ENCODE measurements around the gene CLSTN2.

CLSTN2 gene

GRCh38 chr3:140234256-140234655 is 299.3 kb downstream of the CLSTN2 start:
- no peaks in the 10 kb centered on the region for H4K20me1 ChIP-seq (ENCODE audit: control insufficient read depth, insufficient read depth, low read depth, low read length)
- no peaks in the 10 kb centered on the region for H3K9me2 ChIP-seq (replicated peaks; ENCODE audit: control insufficient read depth, low read length)
- no peaks in the 10 kb centered on the region for H3K9me3 ChIP-seq (ENCODE audit: control insufficient read depth, insufficient read depth, low read length)
- no peaks in the 10 kb centered on the region for H3K4me1 ChIP-seq (ENCODE audit: control insufficient read depth, low read length)
- no peaks in the 10 kb centered on the region for H3K79me2 ChIP-seq (ENCODE audit: control insufficient read depth, low read length)
- no peaks in the 10 kb centered on the region for H3F3A ChIP-seq (ENCODE audit: control insufficient read depth, insufficient read depth)
- H3K4me3 ChIP-seq (ENCODE audit: low read length), result no peak overlapping the region
- H3K36me3 ChIP-seq (ENCODE audit: control insufficient read depth, low read length), result no peaks in the 10 kb centered on the region
- no peaks in the 10 kb centered on the region for H3K27me3 ChIP-seq (ENCODE audit: control insufficient read depth, low read length)
- no peak overlapping the region for H3K27ac ChIP-seq (ENCODE audit: low read depth, low read length)
- TF ChIP-seq EZH2phosphoT487 (IDR thresholded peaks at IDR 0.05; ENCODE audit: borderline replicate concordance, low read length) (no peak), CTCF (IDR thresholded peaks at IDR 0.05; ENCODE audit: low read depth, low read length, poor library complexity, severe bottlenecking) (no peak)
- H3K4me2 ChIP-seq (ENCODE audit: low read length), result no peak overlapping the region

GRCh38 chr3:140236836-140237501 is 302.0 kb downstream of the CLSTN2 start:
- H3K79me2 ChIP-seq (ENCODE audit: control insufficient read depth, low read length), result no peaks in the 10 kb centered on the region
- H3K9me2 ChIP-seq (replicated peaks; ENCODE audit: control insufficient read depth, low read length), result no peaks in the 10 kb centered on the region
- no peaks in the 10 kb centered on the region for H3F3A ChIP-seq (ENCODE audit: control insufficient read depth, insufficient read depth)
- no peak overlapping the region for H3K4me3 ChIP-seq (ENCODE audit: low read length)
- H4K20me1 ChIP-seq (ENCODE audit: control insufficient read depth, insufficient read depth, low read depth, low read length), result no peaks in the 10 kb centered on the region
- TF ChIP-seq EZH2phosphoT487 (IDR thresholded peaks at IDR 0.05; ENCODE audit: borderline replicate concordance, low read length) (no peak), CTCF (IDR thresholded peaks at IDR 0.05; ENCODE audit: low read depth, low read length, poor library complexity, severe bottlenecking) (no peak)
- no peaks in the 10 kb centered on the region for H3K4me1 ChIP-seq (ENCODE audit: control insufficient read depth, low read length)
- no peak overlapping the region for H3K4me2 ChIP-seq (ENCODE audit: low read length)
- H3K9me3 ChIP-seq (ENCODE audit: control insufficient read depth, insufficient read depth, low read length), result no peaks in the 10 kb centered on the region
- H3K27me3 ChIP-seq (ENCODE audit: control insufficient read depth, low read length), result no peaks in the 10 kb centered on the region
- H3K36me3 ChIP-seq (ENCODE audit: control insufficient read depth, low read length), result no peaks in the 10 kb centered on the region
- no peak overlapping the region for H3K27ac ChIP-seq (ENCODE audit: low read depth, low read length)

GRCh38 chr3:140238646-140239314 is 303.8 kb downstream of the CLSTN2 start:
- TF ChIP-seq CTCF (IDR thresholded peaks at IDR 0.05; ENCODE audit: low read depth, low read length, poor library complexity, severe bottlenecking) (no peak), EZH2phosphoT487 (IDR thresholded peaks at IDR 0.05; ENCODE audit: borderline replicate concordance, low read length) (no peak)
- Histone ChIP-seq H3K9me2 (replicated peaks; ENCODE audit: control insufficient read depth, low read length) (no peaks in the 10 kb centered on the region), H3K4me3 (ENCODE audit: low read length) (no peak overlapping the region), H3K27me3 (ENCODE audit: control insufficient read depth, low read length) (no peaks in the 10 kb centered on the region), H3K9me3 (ENCODE audit: control insufficient read depth, insufficient read depth, low read length) (no peaks in the 10 kb centered on the region), H3F3A (ENCODE audit: control insufficient read depth, insufficient read depth) (no peaks in the 10 kb centered on the region), H3K4me1 (ENCODE audit: control insufficient read depth, low read length) (no peaks in the 10 kb centered on the region), H4K20me1 (ENCODE audit: control insufficient read depth, insufficient read depth, low read depth, low read length) (no peaks in the 10 kb centered on the region), H3K36me3 (ENCODE audit: control insufficient read depth, low read length) (no peaks in the 10 kb centered on the region), H3K4me2 (ENCODE audit: low read length) (no peak overlapping the region), H3K27ac (ENCODE audit: low read depth, low read length) (no peak overlapping the region), H3K79me2 (ENCODE audit: control insufficient read depth, low read length) (no peaks in the 10 kb centered on the region)

Data from DOHH2 (cell line).